ENCODE results near the gene NRXN3. TPM values are rescaled to one million over a fixed set of nuclear protein-coding genes. Genes with fewer than 3 reads are reported as not detected.

Gene NRXN3
- polyA plus RNA-seq, 1 experiment = 1.1 TPM

DNA sequence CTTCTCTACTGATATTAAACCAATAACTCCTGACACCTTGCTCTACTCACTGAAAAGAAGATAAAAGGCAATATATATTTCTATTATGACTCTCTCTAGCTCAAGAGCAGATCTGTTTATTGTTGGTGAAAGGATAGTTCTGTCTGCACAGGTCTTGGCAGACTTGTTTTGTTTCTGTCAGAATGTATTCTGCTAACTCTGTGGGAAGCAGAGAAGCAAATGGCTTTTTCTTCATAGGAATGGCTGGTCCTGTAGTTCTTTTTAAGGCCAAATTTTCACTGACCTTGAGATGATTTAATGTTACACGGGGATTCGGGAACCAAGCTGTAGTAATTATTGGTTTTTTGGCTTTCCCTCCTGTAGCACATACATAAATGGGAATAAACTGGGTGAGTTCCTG lies 1529.0 kb downstream of the NRXN3 start:
- Histone ChIP-seq H3K9me3 (ENCODE audit: control insufficient read depth, insufficient read depth, low read length) (no peaks in the 10 kb centered on the region), H3K27me3 (ENCODE audit: control insufficient read depth, insufficient read depth, low read length) (no peaks in the 10 kb centered on the region), H3K27ac (ENCODE audit: low read depth, low read length) (no peak overlapping the region), H3K4me3 (ENCODE audit: low read depth, low read length) (no peak overlapping the region)
- ChIA-PET POLR2A (no interaction called here), CTCF (no interaction called here)
- TF ChIP-seq, protein P1, sequence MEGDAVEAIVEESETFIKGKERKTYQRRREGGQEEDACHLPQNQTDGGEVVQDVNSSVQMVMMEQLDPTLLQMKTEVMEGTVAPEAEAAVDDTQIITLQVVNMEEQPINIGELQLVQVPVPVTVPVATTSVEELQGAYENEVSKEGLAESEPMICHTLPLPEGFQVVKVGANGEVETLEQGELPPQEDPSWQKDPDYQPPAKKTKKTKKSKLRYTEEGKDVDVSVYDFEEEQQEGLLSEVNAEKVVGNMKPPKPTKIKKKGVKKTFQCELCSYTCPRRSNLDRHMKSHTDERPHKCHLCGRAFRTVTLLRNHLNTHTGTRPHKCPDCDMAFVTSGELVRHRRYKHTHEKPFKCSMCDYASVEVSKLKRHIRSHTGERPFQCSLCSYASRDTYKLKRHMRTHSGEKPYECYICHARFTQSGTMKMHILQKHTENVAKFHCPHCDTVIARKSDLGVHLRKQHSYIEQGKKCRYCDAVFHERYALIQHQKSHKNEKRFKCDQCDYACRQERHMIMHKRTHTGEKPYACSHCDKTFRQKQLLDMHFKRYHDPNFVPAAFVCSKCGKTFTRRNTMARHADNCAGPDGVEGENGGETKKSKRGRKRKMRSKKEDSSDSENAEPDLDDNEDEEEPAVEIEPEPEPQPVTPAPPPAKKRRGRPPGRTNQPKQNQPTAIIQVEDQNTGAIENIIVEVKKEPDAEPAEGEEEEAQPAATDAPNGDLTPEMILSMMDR (IDR thresholded peaks at IDR 0.05; ENCODE audit: low read depth, low read length) = no peak
- no peak for DNase-seq (ENCODE audit: low read depth, low spot score)

DNA sequence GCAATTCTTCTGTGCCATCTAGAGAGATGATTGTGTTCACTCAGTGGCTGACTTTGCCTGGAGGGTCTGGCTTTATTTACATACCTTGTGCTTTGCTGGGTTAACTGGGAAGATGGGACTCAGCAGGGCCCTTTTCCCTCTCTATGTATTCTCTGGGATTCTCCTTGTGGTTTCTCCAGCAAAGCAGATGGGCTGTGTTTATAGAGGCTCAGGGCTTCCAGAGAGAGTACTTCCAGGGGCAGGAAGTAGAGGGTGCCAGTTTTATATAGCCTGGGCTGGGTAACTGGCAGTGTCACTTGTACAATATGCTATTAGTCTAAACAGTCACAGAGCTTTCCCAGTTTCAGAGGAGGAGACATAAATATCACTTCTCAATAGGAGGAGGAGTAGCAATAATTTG lies 1531.2 kb downstream of the NRXN3 start:
- TF ChIP-seq, protein P1 (IDR thresholded peaks at IDR 0.05; ENCODE audit: low read depth, low read length) = no peak
- Histone ChIP-seq H3K4me3 (ENCODE audit: low read depth, low read length) (no peak overlapping the region), H3K9me3 (ENCODE audit: control insufficient read depth, insufficient read depth, low read length) (no peaks in the 10 kb centered on the region), H3K27ac (ENCODE audit: low read depth, low read length) (no peak overlapping the region), H3K27me3 (ENCODE audit: control insufficient read depth, insufficient read depth, low read length) (no peaks in the 10 kb centered on the region)
- DNase-seq (ENCODE audit: low read depth, low spot score) = no peak
- ChIA-PET CTCF (no interaction called here), POLR2A (no interaction called here)

DNA sequence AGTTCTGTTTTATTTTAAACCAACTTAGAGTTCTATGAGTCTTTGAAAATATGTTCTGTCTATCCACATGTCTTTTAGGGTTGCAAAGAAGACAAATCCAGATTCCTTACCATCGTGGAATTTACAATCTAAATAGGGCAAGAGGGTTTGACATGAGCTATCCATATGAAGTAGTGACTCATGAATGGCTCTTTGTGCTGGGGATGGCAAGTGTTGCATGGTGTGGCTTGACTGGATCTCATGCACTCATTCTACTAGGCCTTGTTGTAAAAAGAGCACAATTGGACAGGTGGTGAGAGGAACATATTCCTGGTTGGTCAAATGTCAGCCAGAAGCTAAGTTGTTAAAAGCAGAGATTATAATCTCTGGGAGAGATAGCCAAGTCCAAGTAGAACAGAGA lies 1532.0 kb downstream of the NRXN3 start:
- H3K9me3 ChIP-seq (ENCODE audit: control insufficient read depth, insufficient read depth, low read length) = no peaks in the 10 kb centered on the region
- TF ChIP-seq, protein P1 (IDR thresholded peaks at IDR 0.05; ENCODE audit: low read depth, low read length) = no peak
- no peaks in the 10 kb centered on the region for H3K27me3 ChIP-seq (ENCODE audit: control insufficient read depth, insufficient read depth, low read length)
- CTCF ChIA-PET = no interaction called here
- H3K27ac ChIP-seq (ENCODE audit: low read depth, low read length) = no peak overlapping the region
- DNase-seq (ENCODE audit: low read depth, low spot score) = no peak
- H3K4me3 ChIP-seq (ENCODE audit: low read depth, low read length) = no peak overlapping the region
- POLR2A ChIA-PET = no interaction called here

DNA sequence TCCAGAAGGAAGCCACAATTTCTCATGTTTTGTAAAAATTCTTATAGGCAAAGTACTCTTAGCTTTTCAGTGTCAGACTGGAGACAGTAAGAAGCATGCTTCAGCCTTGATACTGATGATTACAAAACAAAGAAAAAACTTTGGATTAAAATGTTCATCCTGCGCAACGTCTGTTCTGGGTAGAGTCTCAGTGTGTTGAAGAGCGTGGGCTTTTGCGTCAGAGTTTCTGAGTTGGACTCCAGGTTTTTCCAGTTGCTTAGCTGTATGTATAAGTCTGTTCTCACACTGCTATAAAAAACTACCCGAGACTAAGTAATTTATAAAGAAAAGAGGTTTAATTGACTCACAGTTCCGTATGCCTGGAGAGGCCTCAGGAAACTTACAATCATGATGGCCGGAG lies 1533.0 kb downstream of the NRXN3 start:
- TF ChIP-seq, protein P1 (IDR thresholded peaks at IDR 0.05; ENCODE audit: low read depth, low read length) = no peak
- ChIA-PET POLR2A (no interaction called here), CTCF (no interaction called here)
- Histone ChIP-seq H3K9me3 (ENCODE audit: control insufficient read depth, insufficient read depth, low read length) (no peaks in the 10 kb centered on the region), H3K4me3 (ENCODE audit: low read depth, low read length) (no peak overlapping the region), H3K27me3 (ENCODE audit: control insufficient read depth, insufficient read depth, low read length) (no peaks in the 10 kb centered on the region), H3K27ac (ENCODE audit: low read depth, low read length) (no peak overlapping the region)
- DNase-seq (ENCODE audit: low read depth, low spot score) = no peak

DNA sequence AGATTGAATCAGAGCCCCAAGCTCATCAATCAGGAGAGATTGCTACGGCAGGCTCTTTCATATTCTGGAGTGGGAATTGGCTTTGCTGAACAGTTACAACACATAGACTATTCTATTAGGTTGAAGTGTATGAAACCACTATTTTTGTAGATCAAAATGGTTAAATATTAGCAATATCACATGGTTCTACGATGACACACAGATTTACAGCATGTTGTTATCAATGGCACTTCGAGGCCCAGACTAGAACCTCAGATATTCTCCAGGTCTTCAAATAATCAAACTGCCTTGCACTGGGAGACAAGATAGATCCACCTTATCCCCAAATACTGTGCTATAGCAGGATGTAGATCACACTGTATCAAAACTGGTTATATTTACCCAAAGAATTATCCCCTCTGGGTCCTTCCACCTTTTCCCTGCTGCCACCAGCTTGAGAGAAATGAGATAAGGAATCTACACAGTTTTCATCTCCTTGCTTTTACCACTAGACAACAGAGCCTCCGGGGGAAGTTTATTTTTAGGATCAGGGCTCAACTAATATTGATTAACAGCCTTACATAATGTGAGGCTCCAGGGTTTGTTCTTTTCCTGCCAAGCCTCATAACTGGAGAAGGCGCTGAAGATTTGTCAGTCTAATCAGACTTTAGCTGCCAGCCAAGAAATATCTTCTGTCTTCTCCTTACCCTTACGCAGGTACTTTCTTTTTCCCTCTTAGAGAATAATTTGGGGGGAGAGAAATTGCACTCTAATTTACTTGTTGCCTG lies 1534.1 kb downstream of the NRXN3 start:
- Histone ChIP-seq H3K27me3 (ENCODE audit: control insufficient read depth, insufficient read depth, low read length) (no peaks in the 10 kb centered on the region), H3K9me3 (ENCODE audit: control insufficient read depth, insufficient read depth, low read length) (no peaks in the 10 kb centered on the region), H3K4me3 (ENCODE audit: low read depth, low read length) (no peak overlapping the region), H3K27ac (ENCODE audit: low read depth, low read length) (no peak overlapping the region)
- ChIA-PET POLR2A (no interaction called here), CTCF (no interaction called here)
- no peak for DNase-seq (ENCODE audit: low read depth, low spot score)
- TF ChIP-seq, protein P1 (IDR thresholded peaks at IDR 0.05; ENCODE audit: low read depth, low read length) = no peak

Measured in AG04450 (cell line).